ENCODE measurements around the gene NRXN3.

NRXN3 gene

GRCh38 chr14:79177106-79177505 is 1006.9 kb downstream of the NRXN3 start:
- no peaks in the 10 kb centered on the region for H3K36me3 ChIP-seq (ENCODE audit: low read depth)
- no peaks in the 10 kb centered on the region for H3K4me1 ChIP-seq (ENCODE audit: insufficient read depth, poor library complexity, severe bottlenecking)
- peaks cover 3% of the 10 kb centered on the region for H3K27me3 ChIP-seq (ENCODE audit: insufficient read depth, poor library complexity, severe bottlenecking)
- no peak overlapping the region for H3K27ac ChIP-seq (ENCODE audit: poor library complexity, severe bottlenecking)
- no peak overlapping the region for H3K4me3 ChIP-seq (ENCODE audit: severe bottlenecking)
- no peak for TF ChIP-seq CTCF (IDR thresholded peaks at IDR 0.05; ENCODE audit: poor library complexity, severe bottlenecking)
- no peak for ATAC-seq (ENCODE audit: low read depth)
- no peaks in the 10 kb centered on the region for H3K9me3 ChIP-seq (ENCODE audit: severe bottlenecking)
- no peak for DNase-seq (ENCODE audit: low spot score)

GRCh38 chr14:79178719-79179118 is 1008.5 kb downstream of the NRXN3 start:
- peaks cover 3% of the 10 kb centered on the region for H3K27me3 ChIP-seq (ENCODE audit: insufficient read depth, poor library complexity, severe bottlenecking)
- no peaks in the 10 kb centered on the region for H3K4me1 ChIP-seq (ENCODE audit: insufficient read depth, poor library complexity, severe bottlenecking)
- no peaks in the 10 kb centered on the region for H3K9me3 ChIP-seq (ENCODE audit: severe bottlenecking)
- ATAC-seq (ENCODE audit: low read depth) (no peak), DNase-seq (ENCODE audit: low spot score) (no peak)
- H3K27ac ChIP-seq (ENCODE audit: poor library complexity, severe bottlenecking): no peak overlapping the region
- no peak overlapping the region for H3K4me3 ChIP-seq (ENCODE audit: severe bottlenecking)
- no peak for TF ChIP-seq CTCF (IDR thresholded peaks at IDR 0.05; ENCODE audit: poor library complexity, severe bottlenecking)
- no peaks in the 10 kb centered on the region for H3K36me3 ChIP-seq (ENCODE audit: low read depth)

- H3K27me3 ChIP-seq (ENCODE audit: insufficient read depth, poor library complexity, severe bottlenecking): peaks cover 3% of the 10 kb centered on the region
- no peaks in the 10 kb centered on the region for H3K9me3 ChIP-seq (ENCODE audit: severe bottlenecking)
- H3K36me3 ChIP-seq (ENCODE audit: low read depth): no peaks in the 10 kb centered on the region
- no peaks in the 10 kb centered on the region for H3K4me1 ChIP-seq (ENCODE audit: insufficient read depth, poor library complexity, severe bottlenecking)
- TF ChIP-seq CTCF (IDR thresholded peaks at IDR 0.05; ENCODE audit: poor library complexity, severe bottlenecking): no peak
- no peak overlapping the region for H3K4me3 ChIP-seq (ENCODE audit: severe bottlenecking)
- DNase-seq (ENCODE audit: low spot score): no peak
- no peak for ATAC-seq (ENCODE audit: low read depth)
- no peak overlapping the region for H3K27ac ChIP-seq (ENCODE audit: poor library complexity, severe bottlenecking)
Measured at GRCh38 chr14:79179985-79180384, 1009.8 kb downstream of the NRXN3 start.

- Histone ChIP-seq H3K36me3 (ENCODE audit: low read depth) (no peaks in the 10 kb centered on the region), H3K27me3 (ENCODE audit: insufficient read depth, poor library complexity, severe bottlenecking) (peaks cover 3% of the 10 kb centered on the region), H3K27ac (ENCODE audit: poor library complexity, severe bottlenecking) (no peak overlapping the region), H3K4me3 (ENCODE audit: severe bottlenecking) (no peak overlapping the region), H3K4me1 (ENCODE audit: insufficient read depth, poor library complexity, severe bottlenecking) (no peaks in the 10 kb centered on the region), H3K9me3 (ENCODE audit: severe bottlenecking) (no peaks in the 10 kb centered on the region)
- TF ChIP-seq CTCF (IDR thresholded peaks at IDR 0.05; ENCODE audit: poor library complexity, severe bottlenecking): no peak
- ATAC-seq (ENCODE audit: low read depth): no peak
- DNase-seq (ENCODE audit: low spot score): no peak
Measured at GRCh38 chr14:79180656-79181055, 1010.5 kb downstream of the NRXN3 start.

- no peak for TF ChIP-seq CTCF (IDR thresholded peaks at IDR 0.05; ENCODE audit: poor library complexity, severe bottlenecking)
- H3K27me3 ChIP-seq (ENCODE audit: insufficient read depth, poor library complexity, severe bottlenecking): no peaks in the 10 kb centered on the region
- no peaks in the 10 kb centered on the region for H3K9me3 ChIP-seq (ENCODE audit: severe bottlenecking)
- DNase-seq (ENCODE audit: low spot score) (no peak), ATAC-seq (ENCODE audit: low read depth) (no peak)
- H3K4me1 ChIP-seq (ENCODE audit: insufficient read depth, poor library complexity, severe bottlenecking): no peaks in the 10 kb centered on the region
- no peaks in the 10 kb centered on the region for H3K36me3 ChIP-seq (ENCODE audit: low read depth)
- H3K4me3 ChIP-seq (ENCODE audit: severe bottlenecking): no peak overlapping the region
- no peak overlapping the region for H3K27ac ChIP-seq (ENCODE audit: poor library complexity, severe bottlenecking)
Measured at GRCh38 chr14:79186523-79186922, 1016.4 kb downstream of the NRXN3 start.

Measured in RWPE2 (cell line).